ENCODE results near the gene SFI1.
"Not testable (repeated sequence)": the region's sequence is repeated elsewhere in the genome, so short reads cannot be mapped to it uniquely, and the experiment has no call there.

Gene SFI1

DNA sequence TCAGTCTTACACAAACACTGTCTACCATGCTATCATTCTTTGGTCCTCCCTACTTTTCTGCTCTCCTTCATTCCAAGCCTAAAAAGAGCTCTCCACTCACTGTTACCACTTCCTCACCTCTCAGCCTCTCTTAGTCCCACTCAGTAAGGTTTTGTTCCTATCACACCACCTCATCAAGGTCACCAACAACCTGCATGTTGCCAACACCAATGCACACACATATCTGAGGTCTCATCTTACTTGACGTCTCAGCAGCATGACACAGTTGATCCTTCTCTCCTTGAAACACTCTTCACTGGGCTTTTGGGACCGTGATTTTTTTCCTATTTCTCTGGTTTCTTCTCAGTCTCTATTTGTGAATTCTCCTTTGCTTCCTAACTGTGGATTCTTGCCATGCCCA lies 157.6 kb downstream of the SFI1 start:
- TF ChIP-seq, protein P1, sequence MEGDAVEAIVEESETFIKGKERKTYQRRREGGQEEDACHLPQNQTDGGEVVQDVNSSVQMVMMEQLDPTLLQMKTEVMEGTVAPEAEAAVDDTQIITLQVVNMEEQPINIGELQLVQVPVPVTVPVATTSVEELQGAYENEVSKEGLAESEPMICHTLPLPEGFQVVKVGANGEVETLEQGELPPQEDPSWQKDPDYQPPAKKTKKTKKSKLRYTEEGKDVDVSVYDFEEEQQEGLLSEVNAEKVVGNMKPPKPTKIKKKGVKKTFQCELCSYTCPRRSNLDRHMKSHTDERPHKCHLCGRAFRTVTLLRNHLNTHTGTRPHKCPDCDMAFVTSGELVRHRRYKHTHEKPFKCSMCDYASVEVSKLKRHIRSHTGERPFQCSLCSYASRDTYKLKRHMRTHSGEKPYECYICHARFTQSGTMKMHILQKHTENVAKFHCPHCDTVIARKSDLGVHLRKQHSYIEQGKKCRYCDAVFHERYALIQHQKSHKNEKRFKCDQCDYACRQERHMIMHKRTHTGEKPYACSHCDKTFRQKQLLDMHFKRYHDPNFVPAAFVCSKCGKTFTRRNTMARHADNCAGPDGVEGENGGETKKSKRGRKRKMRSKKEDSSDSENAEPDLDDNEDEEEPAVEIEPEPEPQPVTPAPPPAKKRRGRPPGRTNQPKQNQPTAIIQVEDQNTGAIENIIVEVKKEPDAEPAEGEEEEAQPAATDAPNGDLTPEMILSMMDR (IDR thresholded peaks at IDR 0.05; ENCODE audit: insufficient read depth, low read length, missing control alignments): no peak
- POLR2A ChIA-PET: no interaction called here
- CTCF ChIA-PET: interaction anchor here (0.7 to 2.2 kb wide), 5 partner anchors 12 to 316 kb away, joined by 3 to 8 read pairs (median 3); no protein-coding TSS in a partner anchor
- no peak overlapping the region for H3K4me3 ChIP-seq (ENCODE audit: low read depth, low read length)
- no peak for DNase-seq (ENCODE audit: low read depth, low spot score)

DNA sequence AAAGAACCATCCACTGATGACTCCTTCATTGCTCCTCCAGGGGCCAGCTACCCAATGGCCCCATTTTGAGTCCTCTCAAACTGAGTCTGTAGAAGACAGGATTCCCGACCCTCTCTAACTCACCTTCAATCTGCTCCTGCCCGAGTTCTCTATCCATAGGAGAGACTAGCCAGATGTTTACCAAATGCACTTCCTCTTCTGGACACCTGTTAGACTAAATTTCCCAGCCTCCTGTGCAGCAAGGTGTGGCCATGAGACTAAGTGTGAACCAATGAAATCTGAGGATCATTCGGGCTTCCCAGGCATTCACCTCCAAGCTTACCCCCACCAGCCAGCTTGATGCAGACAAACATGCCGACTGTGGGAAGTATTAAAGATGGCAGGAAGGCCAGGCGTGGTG lies 158.1 kb downstream of the SFI1 start:
- POLR2A ChIA-PET: no interaction called here
- no peak overlapping the region for H3K4me3 ChIP-seq (ENCODE audit: low read depth, low read length)
- DNase-seq (ENCODE audit: low read depth, low spot score): no peak
- TF ChIP-seq, protein P1 (IDR thresholded peaks at IDR 0.05; ENCODE audit: insufficient read depth, low read length, missing control alignments): no peak
- CTCF ChIA-PET: interaction anchor here (0.7 to 2.2 kb wide), 5 partner anchors 11 to 316 kb away, joined by 3 to 8 read pairs (median 5); no protein-coding TSS in a partner anchor

DNA sequence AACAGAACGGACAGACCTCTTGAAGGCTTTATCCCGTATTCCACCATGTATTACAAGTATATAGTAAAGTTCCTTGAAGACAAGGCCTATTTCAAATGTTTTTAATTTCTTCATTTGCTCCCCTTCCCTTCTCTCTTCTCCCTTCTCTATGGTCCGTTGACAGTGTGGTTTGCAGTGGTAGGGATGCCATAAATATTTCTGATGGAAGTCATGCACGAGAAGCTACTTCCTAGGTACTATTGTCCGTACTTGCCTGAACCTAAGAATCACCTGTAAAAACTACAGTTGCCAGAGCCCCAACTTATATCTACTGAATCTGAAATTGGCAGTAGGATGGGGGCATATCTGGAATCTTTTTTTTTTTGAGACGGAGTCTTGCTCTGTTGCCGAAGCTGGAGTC lies 162.9 kb downstream of the SFI1 start:
- ChIA-PET POLR2A (no interaction called here), CTCF (interaction anchor here (1.3 to 1.5 kb wide), 2 partner anchors 9 to 25 kb away, joined by 3 to 4 read pairs; no protein-coding TSS in a partner anchor)
- TF ChIP-seq, protein P1 (IDR thresholded peaks at IDR 0.05; ENCODE audit: insufficient read depth, low read length, missing control alignments): no peak
- no peak overlapping the region for H3K4me3 ChIP-seq (ENCODE audit: low read depth, low read length)
- DNase-seq (ENCODE audit: low read depth, low spot score): no peak

DNA sequence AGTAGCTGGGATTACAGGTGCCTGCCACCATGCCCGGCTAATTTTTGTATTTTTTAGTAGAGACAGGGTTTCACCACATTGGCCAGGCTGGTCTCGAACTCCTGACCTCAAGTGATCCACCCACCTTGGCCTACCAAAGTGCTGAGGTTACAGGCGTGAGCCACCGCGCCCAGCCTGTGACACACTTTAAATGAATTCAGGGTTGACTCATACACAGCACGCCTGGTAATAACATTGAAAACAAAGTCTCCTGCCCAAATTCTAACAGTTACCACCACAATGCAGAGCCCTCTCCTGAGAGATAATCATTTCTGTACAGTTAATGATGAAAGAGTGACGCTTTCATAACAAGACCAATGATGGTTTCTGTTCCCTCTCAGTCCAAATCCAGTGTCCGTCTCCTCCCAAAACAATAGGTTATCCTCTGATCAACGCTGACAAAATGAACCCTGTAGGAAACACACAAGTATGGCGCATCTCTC lies 164.6 kb downstream of the SFI1 start:
- not testable (repeated sequence) for DNase-seq (ENCODE audit: low read depth, low spot score)
- ChIA-PET POLR2A (interaction anchor here (0.8 to 1.1 kb wide), 2 partner anchors 16 to 92 kb away, joined by 3 read pairs; partner anchors contain the start of gene DEPDC5), CTCF (interaction anchor here (0.5 to 8.8 kb wide), 10 partner anchors 11 to 309 kb away, joined by 3 to 133 read pairs (median 5); no protein-coding TSS in a partner anchor)
- H3K4me3 ChIP-seq (ENCODE audit: low read depth, low read length): peak overlapping the region; percentile 98

DNA sequence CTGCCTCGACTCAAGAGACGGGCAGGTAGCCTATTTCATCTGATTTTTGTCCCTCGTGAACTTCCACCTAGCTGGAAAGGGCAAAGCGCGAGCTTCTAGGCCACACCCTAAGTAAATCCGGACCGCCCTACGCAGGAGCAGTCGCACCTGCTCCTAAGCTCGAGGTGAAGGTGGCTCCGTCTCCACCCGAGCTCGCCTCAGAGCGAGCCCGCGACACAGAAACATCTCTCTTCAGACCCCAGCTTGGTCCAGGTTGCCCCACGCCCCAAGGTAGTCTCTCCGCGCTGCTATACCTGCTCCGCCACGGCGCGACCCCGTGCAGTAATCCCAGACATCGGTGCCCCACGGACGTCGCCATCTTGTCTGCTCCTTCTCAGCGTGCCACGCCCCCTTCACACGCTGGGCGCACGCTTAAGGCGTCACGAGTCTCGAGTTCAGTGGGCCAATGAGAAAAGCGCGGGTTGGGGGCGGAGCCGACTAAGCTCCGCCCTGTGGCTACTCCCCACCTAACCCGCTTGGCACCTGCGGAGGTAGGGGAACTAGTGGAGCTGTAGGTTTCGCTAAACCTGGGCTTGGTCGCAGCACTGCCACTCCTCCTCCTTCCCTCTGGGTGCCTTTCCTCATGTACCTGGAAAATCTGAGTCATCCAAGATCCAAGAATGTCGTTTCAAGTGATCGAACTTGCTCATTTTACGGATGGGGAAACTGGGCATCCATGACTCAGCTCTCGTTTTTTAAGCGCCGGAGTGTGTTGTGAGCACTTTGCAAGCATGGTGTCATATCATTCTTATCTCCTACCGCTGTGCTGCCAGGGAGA lies 165.7 kb downstream of the SFI1 start, which contains the start of gene PISD:
Gene PISD (minus strand): TSS at position 365 of the 817 bp plus-strand sequence. CDS start 7 bp downstream, at position 358.
- TF ChIP-seq, protein P1 (IDR thresholded peaks at IDR 0.05; ENCODE audit: insufficient read depth, low read length, missing control alignments): no peak

DNA sequence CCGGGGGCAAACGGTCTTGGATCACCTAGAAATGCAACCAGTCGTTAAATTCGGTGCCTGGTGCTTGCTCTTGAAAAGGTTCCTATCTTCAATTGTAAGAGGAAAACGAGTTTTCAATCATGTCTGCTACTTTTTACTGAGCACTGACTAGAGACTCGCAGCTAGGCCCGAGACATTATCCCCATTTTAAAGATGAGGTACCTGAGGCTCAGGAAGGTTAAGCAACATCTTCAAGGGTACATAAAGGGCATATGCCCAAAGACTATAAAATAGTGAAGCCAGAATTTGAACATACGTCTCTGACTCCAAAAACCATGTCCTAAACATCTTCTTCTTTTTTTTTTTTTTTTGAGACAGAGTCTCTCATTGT lies 166.3 kb downstream of the SFI1 start:
- ChIA-PET POLR2A (interaction anchor here (1.3 kb wide), 1 partner anchor 32 kb away, joined by 4 read pairs; no protein-coding TSS in a partner anchor), CTCF (interaction anchor here (0.8 to 8.8 kb wide), 9 partner anchors 15 to 308 kb away, joined by 3 to 133 read pairs (median 4); no protein-coding TSS in a partner anchor)
- H3K4me3 ChIP-seq (ENCODE audit: low read depth, low read length): peak overlapping the region; percentile 98
- DNase-seq (ENCODE audit: low read depth, low spot score): no peak
- TF ChIP-seq, protein P1 (IDR thresholded peaks at IDR 0.05; ENCODE audit: insufficient read depth, low read length, missing control alignments): no peak

More for the DNA sequence above, 165.7 kb downstream of the SFI1 start, which contains the start of gene PISD:
- H3K4me3 ChIP-seq (ENCODE audit: low read depth, low read length): peak within 1 kb of the TSS; percentile 98
- CTCF ChIA-PET: interaction anchor here (0.9 to 8.8 kb wide), 10 partner anchors 10 to 308 kb away, joined by 3 to 133 read pairs (median 4); no protein-coding TSS in a partner anchor
- POLR2A ChIA-PET: interaction anchor here (0.8 to 1.3 kb wide), 3 partner anchors 15 to 91 kb away, joined by 3 to 4 read pairs (median 3); partner anchors contain the start of gene DEPDC5
- no peak for DNase-seq (ENCODE audit: low read depth, low spot score)

Data from AG04449 (cell line).